ENCODE data around the gene GALNS.
A peak's percentile ranks its signal among the peaks of the same experiment; 100 is the strongest.

Gene GALNS

DNA sequence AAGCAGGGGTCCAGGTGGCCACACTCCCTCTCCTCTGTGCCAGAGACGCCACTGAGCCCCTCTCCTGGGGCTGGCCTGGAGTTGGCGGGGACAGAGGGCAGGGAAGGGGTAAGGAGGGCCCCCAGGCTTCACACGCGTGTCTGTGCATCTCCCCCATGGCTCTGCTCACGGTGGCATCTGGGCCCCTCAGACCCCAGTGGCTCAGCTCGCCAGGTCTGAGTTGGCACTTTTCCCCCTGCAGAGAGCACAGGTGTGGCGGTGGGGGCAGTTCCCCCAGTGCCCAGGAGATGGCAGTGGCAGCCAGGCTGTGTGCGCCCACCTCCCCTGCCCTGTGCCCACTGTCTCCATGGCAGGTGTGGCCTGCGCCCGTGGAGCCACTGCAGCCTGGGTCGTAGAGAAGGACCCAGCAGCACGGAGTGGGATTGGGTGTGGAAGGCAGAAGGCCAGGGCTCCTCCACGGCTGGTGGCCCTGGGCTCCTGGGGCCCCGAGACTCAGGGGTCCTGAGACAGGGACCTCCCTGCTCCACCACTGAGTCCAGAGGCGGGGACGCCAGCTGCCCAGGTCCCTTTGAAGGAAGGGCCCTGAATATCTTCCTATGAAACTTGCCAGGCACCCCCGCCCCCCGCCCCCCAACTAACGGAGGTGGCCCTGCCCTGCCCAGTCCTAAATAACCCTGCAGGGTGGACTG lies 40.7 kb downstream of the GALNS start:
- Histone ChIP-seq H3K4me3 (ENCODE audit: low read depth, low read length) (no peak overlapping the region), H3K4me1 (ENCODE audit: control insufficient read depth, insufficient read depth, low read length) (no peaks in the 10 kb centered on the region), H3K36me3 (ENCODE audit: control insufficient read depth, insufficient read depth, low read length) (peaks cover under 1% of the 10 kb centered on the region), H3K27me3 (ENCODE audit: control insufficient read depth, insufficient read depth, low read length) (no peaks in the 10 kb centered on the region), H3K9me3 (ENCODE audit: control insufficient read depth, insufficient read depth, low read length) (no peaks in the 10 kb centered on the region), H3K9ac (ENCODE audit: low read depth, low read length) (no peak overlapping the region)

GRCh38 chr16:88815227-88815626 lies 41.5 kb downstream of the GALNS start:
- Histone ChIP-seq H3K9ac (ENCODE audit: low read depth, low read length) (no peak overlapping the region), H3K36me3 (ENCODE audit: control insufficient read depth, insufficient read depth, low read length) (peaks cover under 1% of the 10 kb centered on the region)

DNA sequence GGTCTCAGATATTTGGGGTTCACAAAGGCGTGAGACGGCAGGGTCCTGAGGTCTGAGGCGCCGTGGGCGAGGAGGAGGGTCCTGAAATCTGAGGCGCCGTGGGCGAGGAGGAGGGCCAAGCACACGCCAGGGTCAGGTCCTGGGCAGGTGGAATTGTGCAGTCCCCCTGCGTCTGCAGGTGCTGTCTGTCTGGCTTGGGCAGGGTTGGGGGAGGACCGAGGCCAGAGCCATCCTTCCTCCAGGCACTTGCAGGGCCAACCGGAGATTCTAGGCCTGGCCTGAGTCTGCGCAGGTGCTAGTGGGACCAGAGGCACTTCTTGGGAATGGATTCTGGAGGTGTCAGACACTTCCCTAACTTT lies 42.6 kb downstream of the GALNS start:
- Histone ChIP-seq H3K4me1 (ENCODE audit: control insufficient read depth, insufficient read depth, low read length) (peaks cover 5% of the 10 kb centered on the region), H3K4me3 (ENCODE audit: low read depth, low read length) (no peak overlapping the region), H3K9ac (ENCODE audit: low read depth, low read length) (no peak overlapping the region), H3K27me3 (ENCODE audit: control insufficient read depth, insufficient read depth, low read length) (no peaks in the 10 kb centered on the region), H3K36me3 (ENCODE audit: control insufficient read depth, insufficient read depth, low read length) (peaks cover 11% of the 10 kb centered on the region), H3K9me3 (ENCODE audit: control insufficient read depth, insufficient read depth, low read length) (no peaks in the 10 kb centered on the region)

More at GRCh38 chr16:88815227-88815626, 41.5 kb downstream of the GALNS start:
- Histone ChIP-seq H3K4me1 (ENCODE audit: control insufficient read depth, insufficient read depth, low read length) (peaks cover 5% of the 10 kb centered on the region), H3K9me3 (ENCODE audit: control insufficient read depth, insufficient read depth, low read length) (no peaks in the 10 kb centered on the region), H3K27me3 (ENCODE audit: control insufficient read depth, insufficient read depth, low read length) (no peaks in the 10 kb centered on the region), H3K4me3 (ENCODE audit: low read depth, low read length) (no peak overlapping the region)

DNA sequence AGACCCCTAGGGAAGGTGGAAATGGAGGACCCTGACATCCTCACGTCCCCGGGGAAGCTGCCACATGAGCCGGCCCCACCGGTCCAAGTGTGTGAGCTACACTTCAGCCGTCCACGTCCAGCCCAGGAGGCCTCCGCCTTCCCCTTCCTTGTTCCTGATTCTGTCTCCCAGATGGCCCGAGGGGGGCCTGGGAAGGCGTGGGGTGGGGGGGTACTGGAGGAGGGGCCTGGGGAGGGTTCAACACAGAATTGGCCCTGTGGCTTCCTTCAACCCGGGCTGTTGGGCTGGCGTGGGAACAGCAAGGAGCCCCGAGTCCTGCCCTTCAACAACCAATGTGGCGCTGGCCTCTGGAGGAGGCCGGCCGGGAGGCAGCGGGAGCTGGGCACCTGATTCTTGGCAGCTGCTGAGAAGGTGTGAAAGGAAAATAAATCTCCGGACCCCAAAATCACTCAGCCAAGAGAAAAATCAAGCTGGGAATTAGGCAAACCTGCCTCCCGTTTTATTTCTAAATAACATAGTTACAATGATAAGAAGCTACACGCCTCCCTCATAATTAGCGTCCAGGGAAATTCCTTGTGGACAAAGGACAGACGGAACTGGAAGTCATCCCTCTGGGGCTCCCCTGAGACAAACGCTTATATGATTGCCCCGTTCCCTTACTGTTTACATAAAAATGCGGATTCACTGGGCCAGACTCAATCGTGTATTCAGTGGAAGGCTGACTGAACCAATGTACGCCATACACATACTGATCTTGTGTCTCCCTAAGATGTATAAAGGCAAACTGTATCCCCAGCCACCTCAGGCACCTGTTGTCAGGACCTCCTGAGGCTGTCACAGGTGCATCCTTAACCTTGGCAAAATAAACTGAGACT lies 43.2 kb downstream of the GALNS start:
- H3K27me3 ChIP-seq (ENCODE audit: control insufficient read depth, insufficient read depth, low read length) = no peaks in the 10 kb centered on the region
- H3K9ac ChIP-seq (ENCODE audit: low read depth, low read length) = no peak overlapping the region
- H3K36me3 ChIP-seq (ENCODE audit: control insufficient read depth, insufficient read depth, low read length) = peaks cover 16% of the 10 kb centered on the region
- no peak overlapping the region for H3K4me3 ChIP-seq (ENCODE audit: low read depth, low read length)
- no peaks in the 10 kb centered on the region for H3K9me3 ChIP-seq (ENCODE audit: control insufficient read depth, insufficient read depth, low read length)
- peaks cover 5% of the 10 kb centered on the region for H3K4me1 ChIP-seq (ENCODE audit: control insufficient read depth, insufficient read depth, low read length)

DNA sequence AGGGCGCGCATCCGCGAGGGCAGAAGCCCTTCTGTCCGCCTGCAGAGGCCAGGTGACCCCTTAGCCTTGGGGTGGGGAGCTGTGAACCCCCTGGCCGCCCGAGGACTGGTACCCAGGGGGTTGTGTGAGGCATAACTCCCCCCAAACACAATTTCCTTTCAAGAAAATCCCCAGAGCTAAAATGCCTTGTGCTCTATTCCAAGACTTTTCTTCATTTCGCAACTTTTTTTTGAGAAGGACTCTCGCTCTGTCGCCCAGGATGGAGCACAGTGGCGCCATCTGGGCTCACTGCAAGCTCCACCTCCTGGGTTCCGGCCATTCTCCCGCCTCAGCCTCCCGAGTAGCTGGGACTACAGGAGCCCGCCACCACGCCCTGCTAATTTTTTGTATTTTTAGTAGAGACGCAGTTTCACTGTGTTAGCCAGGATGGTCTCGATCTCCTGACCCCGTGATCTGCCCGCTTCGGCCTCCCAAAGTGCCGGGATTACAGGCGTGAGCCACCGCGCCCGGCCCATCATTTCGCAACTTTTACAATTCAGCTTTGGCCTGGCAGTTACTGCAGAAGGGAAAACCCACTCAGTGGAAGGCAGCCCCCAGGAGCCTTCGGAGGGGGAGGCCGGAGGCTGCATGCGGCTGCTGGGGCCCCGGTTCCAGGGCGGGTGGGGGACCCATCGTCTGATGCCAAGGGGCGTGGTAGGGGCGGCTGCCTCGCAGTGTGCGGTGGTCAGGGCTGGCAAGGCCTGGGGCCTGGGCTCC lies 44.1 kb downstream of the GALNS start:
- Histone ChIP-seq H3K4me3 (ENCODE audit: low read depth, low read length) (peak overlapping the region; percentile 87), H3K4me1 (ENCODE audit: control insufficient read depth, insufficient read depth, low read length) (peaks cover 5% of the 10 kb centered on the region), H3K27me3 (ENCODE audit: control insufficient read depth, insufficient read depth, low read length) (no peaks in the 10 kb centered on the region), H3K36me3 (ENCODE audit: control insufficient read depth, insufficient read depth, low read length) (peaks cover 24% of the 10 kb centered on the region), H3K9ac (ENCODE audit: low read depth, low read length) (no peak overlapping the region), H3K9me3 (ENCODE audit: control insufficient read depth, insufficient read depth, low read length) (no peaks in the 10 kb centered on the region)

DNA sequence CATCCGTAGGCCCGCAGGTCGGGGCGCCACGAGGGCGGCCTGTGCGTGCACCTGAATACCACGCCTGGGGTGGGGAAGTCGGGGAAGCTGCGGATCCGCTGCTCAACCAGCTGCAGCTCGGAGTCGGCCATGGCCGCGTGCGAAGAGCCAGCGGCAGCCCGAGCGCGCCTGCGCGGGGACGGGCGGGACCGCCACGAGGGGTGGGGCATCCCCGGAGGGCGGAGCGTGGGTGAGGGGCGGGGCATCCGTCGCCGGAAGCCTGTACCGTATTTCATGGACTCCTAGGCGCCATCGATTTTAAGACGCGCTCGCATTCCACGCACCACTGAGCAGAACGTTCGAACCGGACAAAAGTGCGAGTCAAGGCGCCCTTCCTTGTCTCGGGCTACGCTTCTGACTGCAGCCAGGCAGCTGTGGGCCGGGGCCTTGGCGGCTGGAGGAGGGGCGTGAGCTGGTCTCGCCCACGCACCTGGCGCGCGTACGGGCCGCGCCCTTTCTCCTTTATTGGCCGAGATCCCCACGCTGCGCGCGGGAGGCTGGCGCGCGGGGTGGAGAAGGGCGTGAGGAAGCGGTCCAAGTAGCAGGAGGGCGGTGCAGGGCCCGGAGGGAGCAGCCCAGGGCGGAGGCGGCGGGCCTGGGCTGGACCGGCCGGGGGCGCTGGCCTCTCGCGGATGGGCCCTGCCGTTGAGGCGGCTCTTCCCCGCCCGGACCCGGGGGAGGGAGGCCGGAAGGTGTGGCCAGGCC lies 44.8 kb downstream of the GALNS start, which contains the start of gene APRT:
TSS of gene APRT (minus strand) at position 160 of the 744 bp plus-strand sequence. CDS start at position 131, 29 bp downstream.
- no peaks in the 10 kb centered on the region for H3K27me3 ChIP-seq (ENCODE audit: control insufficient read depth, insufficient read depth, low read length)
- H3K9ac ChIP-seq (ENCODE audit: low read depth, low read length) = peak within 1 kb of the TSS; percentile 88

GRCh38 chr16:88810912-88811768 lies 45.6 kb downstream of the GALNS start:
- peak overlapping the region; percentile 87 for H3K4me3 ChIP-seq (ENCODE audit: low read depth, low read length)
- peaks cover 5% of the 10 kb centered on the region for H3K4me1 ChIP-seq (ENCODE audit: control insufficient read depth, insufficient read depth, low read length)
- no peaks in the 10 kb centered on the region for H3K9me3 ChIP-seq (ENCODE audit: control insufficient read depth, insufficient read depth, low read length)
- H3K9ac ChIP-seq (ENCODE audit: low read depth, low read length) = peak overlapping the region; percentile 88
- no peaks in the 10 kb centered on the region for H3K27me3 ChIP-seq (ENCODE audit: control insufficient read depth, insufficient read depth, low read length)
- peaks cover 40% of the 10 kb centered on the region for H3K36me3 ChIP-seq (ENCODE audit: control insufficient read depth, insufficient read depth, low read length)

More for the DNA sequence above, 44.8 kb downstream of the GALNS start, which contains the start of gene APRT:
- Histone ChIP-seq H3K4me1 (ENCODE audit: control insufficient read depth, insufficient read depth, low read length) (peaks cover 5% of the 10 kb centered on the region), H3K36me3 (ENCODE audit: control insufficient read depth, insufficient read depth, low read length) (peaks cover 32% of the 10 kb centered on the region), H3K9me3 (ENCODE audit: control insufficient read depth, insufficient read depth, low read length) (no peaks in the 10 kb centered on the region), H3K4me3 (ENCODE audit: low read depth, low read length) (peak within 1 kb of the TSS; percentile 87)

DNA sequence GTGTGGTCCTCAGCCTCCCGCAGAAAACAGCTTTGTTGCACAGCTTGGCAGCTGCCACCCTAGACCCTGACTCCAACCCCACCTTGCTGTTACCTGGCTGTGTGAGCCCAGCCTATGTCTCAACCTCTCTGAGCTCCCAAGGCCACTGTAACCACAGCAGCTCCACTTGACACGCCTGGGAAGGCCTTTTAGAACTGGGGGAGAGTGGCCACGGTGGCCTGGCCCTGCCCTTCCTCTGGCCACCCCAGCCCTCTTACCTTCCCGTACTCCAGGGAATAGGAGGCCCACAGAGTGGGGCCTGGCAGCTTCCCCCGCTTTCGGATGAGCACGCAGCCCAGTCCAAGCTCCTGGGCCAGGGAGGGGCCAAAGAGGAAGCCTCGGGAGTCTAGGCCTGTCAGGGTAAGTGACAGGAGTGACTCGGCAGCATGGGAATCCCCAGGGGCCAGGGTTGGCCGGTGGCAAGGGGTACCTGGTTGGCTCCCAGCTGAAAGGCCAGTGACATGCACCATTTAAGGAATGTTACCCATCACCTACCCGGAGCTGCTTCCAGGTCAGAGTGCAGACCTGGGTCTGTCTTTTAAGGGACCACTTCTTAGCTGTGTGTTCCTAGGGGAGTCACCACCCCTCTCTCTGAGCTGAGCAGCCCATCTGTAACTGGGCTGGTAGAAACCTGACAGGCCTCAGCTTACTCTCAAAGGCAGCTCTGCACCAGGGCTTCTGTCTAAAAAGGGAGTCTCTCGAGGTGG lies 46.4 kb downstream of the GALNS start:
- H3K27me3 ChIP-seq (ENCODE audit: control insufficient read depth, insufficient read depth, low read length) = no peaks in the 10 kb centered on the region
- peaks cover 48% of the 10 kb centered on the region for H3K36me3 ChIP-seq (ENCODE audit: control insufficient read depth, insufficient read depth, low read length)
- peak overlapping the region; percentile 87 for H3K4me3 ChIP-seq (ENCODE audit: low read depth, low read length)
- peak overlapping the region; percentile 88 for H3K9ac ChIP-seq (ENCODE audit: low read depth, low read length)
- H3K4me1 ChIP-seq (ENCODE audit: control insufficient read depth, insufficient read depth, low read length) = peaks cover 5% of the 10 kb centered on the region
- H3K9me3 ChIP-seq (ENCODE audit: control insufficient read depth, insufficient read depth, low read length) = no peaks in the 10 kb centered on the region

DNA sequence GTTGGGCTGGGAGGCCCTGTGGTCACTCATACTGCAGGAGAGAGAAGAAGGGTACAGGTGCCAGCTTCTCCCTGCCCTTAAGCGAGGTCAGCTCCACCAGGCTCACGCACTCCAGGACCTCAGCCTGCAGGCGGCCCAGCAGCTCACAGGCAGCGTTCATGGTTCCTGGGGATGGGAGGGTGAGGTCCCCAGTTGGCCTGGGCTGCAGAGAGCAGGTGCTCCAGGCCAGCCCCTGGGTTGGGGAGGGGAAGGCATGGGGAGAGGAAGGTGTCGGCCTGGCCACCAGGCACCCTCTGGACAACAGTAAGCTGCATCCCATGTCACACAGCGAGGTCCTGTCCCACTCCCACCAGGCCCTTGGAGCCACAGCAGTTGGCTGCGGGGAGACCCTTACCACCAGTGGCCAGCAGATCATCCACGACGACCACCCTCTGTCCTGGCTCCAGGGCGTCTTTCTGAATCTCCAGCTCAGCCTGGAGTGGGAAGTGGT lies 47.0 kb downstream of the GALNS start:
- H3K4me1 ChIP-seq (ENCODE audit: control insufficient read depth, insufficient read depth, low read length) = peaks cover 5% of the 10 kb centered on the region
- peak overlapping the region; percentile 24 for H3K4me3 ChIP-seq (ENCODE audit: low read depth, low read length)
- H3K27me3 ChIP-seq (ENCODE audit: control insufficient read depth, insufficient read depth, low read length) = no peaks in the 10 kb centered on the region
- no peaks in the 10 kb centered on the region for H3K9me3 ChIP-seq (ENCODE audit: control insufficient read depth, insufficient read depth, low read length)
- no peak overlapping the region for H3K9ac ChIP-seq (ENCODE audit: low read depth, low read length)
- H3K36me3 ChIP-seq (ENCODE audit: control insufficient read depth, insufficient read depth, low read length) = peaks cover 54% of the 10 kb centered on the region
